Measurements from ENCODE around the gene CACNA1I. TPM values are rescaled to one million over a fixed set of nuclear protein-coding genes. Genes with fewer than 3 reads are reported as not detected.

The CACNA1I gene
- total RNA-seq, 2 experiments from 2014 or later = 0.36 to 0.57 TPM

DNA sequence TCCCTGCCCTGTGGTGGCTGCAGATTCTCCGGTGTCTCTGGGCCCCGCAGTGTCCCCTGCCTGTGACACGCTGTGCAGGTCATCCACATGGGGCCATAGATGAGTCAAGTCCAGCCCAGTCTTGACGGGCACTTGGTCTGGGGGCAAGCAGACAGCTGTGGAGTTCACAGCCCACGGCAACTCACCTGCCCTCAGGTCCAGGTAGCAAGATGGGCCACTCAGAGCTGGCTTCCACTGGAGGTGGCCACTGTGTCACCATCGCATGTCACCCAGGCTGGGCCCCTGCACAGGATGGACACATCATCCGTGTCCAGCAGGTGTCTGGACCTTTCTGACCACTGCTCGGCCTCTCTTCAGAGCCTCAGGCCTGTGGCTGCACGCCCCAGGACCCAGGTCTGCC is 109.9 kb downstream of the CACNA1I start:
- H3K36me3 Mint-ChIP-seq = no peaks in the 10 kb centered on the region
- ChIA-PET POLR2A (no interaction called here), CTCF (no interaction called here)
- no peaks in the 10 kb centered on the region for H3K9me3 Mint-ChIP-seq
- no peaks in the 10 kb centered on the region for H3K4me1 Mint-ChIP-seq (ENCODE audit: low read depth)
- intact Hi-C loops (cut with micrococcal nuclease) = no loop called here
- H3K27ac Mint-ChIP-seq = no peak overlapping the region
- no peak for DNase-seq
- no peak overlapping the region for H3K4me3 Mint-ChIP-seq
- no peaks in the 10 kb centered on the region for H3K27me3 Mint-ChIP-seq

GRCh38 chr22:39681038-39681861 is 110.7 kb downstream of the CACNA1I start:
- Mint-ChIP-seq H3K27me3 (no peaks in the 10 kb centered on the region), H3K27ac (no peak overlapping the region), H3K36me3 (no peaks in the 10 kb centered on the region), H3K4me3 (no peak overlapping the region), H3K9me3 (no peaks in the 10 kb centered on the region), H3K4me1 (ENCODE audit: low read depth) (no peaks in the 10 kb centered on the region)
- ChIA-PET CTCF (interaction anchor here (1.0 kb wide), 1 partner anchor 344 kb away, joined by 3 read pairs; no protein-coding TSS in a partner anchor), POLR2A (no interaction called here)
- intact Hi-C loops (cut with micrococcal nuclease) = no loop called here
- DNase-seq = no peak

GRCh38 chr22:39682994-39683393 is 112.4 kb downstream of the CACNA1I start:
- no peak overlapping the region for H3K27ac Mint-ChIP-seq
- H3K4me3 Mint-ChIP-seq = no peak overlapping the region
- DNase-seq = no peak
- ChIA-PET POLR2A (no interaction called here), CTCF (no interaction called here)
- no peaks in the 10 kb centered on the region for H3K36me3 Mint-ChIP-seq
- H3K4me1 Mint-ChIP-seq (ENCODE audit: low read depth) = no peaks in the 10 kb centered on the region
- intact Hi-C loops (cut with micrococcal nuclease) = no loop called here
- no peaks in the 10 kb centered on the region for H3K9me3 Mint-ChIP-seq
- H3K27me3 Mint-ChIP-seq = no peaks in the 10 kb centered on the region

GRCh38 chr22:39683639-39684038 is 113.1 kb downstream of the CACNA1I start:
- Mint-ChIP-seq H3K27ac (no peak overlapping the region), H3K9me3 (no peaks in the 10 kb centered on the region), H3K4me3 (no peak overlapping the region), H3K27me3 (no peaks in the 10 kb centered on the region), H3K4me1 (ENCODE audit: low read depth) (no peaks in the 10 kb centered on the region), H3K36me3 (no peaks in the 10 kb centered on the region)
- ChIA-PET CTCF (no interaction called here), POLR2A (no interaction called here)
- intact Hi-C loops (cut with micrococcal nuclease) = no loop called here
- DNase-seq = no peak

GRCh38 chr22:39684702-39685281 is 114.2 kb downstream of the CACNA1I start:
- ChIA-PET POLR2A (no interaction called here), CTCF (no interaction called here)
- Mint-ChIP-seq H3K36me3 (no peaks in the 10 kb centered on the region), H3K27ac (no peak overlapping the region), H3K4me1 (ENCODE audit: low read depth) (no peaks in the 10 kb centered on the region), H3K27me3 (no peaks in the 10 kb centered on the region), H3K9me3 (no peaks in the 10 kb centered on the region), H3K4me3 (no peak overlapping the region)
- no peak for DNase-seq
- intact Hi-C loops (cut with micrococcal nuclease) = no loop called here

- Mint-ChIP-seq H3K27ac (no peak overlapping the region), H3K4me3 (no peak overlapping the region), H3K9me3 (no peaks in the 10 kb centered on the region), H3K36me3 (no peaks in the 10 kb centered on the region), H3K27me3 (no peaks in the 10 kb centered on the region), H3K4me1 (ENCODE audit: low read depth) (no peaks in the 10 kb centered on the region)
- intact Hi-C loops (cut with micrococcal nuclease) = no loop called here
- POLR2A ChIA-PET = no interaction called here
- CTCF ChIA-PET = no interaction called here
- no peak for DNase-seq
Measured at GRCh38 chr22:39685336-39686177, 115.0 kb downstream of the CACNA1I start.

DNA sequence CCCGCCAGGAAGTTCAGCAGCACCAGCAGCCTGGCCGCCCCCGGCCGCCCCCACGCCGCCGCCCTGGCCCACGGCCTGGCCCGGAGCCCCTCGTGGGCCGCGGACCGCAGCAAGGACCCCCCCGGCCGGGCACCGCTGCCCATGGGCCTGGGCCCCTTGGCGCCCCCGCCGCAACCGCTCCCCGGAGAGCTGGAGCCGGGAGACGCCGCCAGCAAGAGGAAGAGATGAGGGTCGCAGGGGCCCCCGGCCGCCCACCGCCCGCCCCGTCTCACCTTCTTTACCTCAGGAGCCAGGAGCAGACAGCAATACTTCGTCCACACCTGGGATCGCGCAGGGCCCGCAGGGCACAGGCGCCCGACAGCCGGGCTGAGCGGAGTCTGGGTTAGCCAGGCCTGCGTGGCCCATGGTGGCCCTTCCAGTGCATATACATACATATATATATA is 115.6 kb downstream of the CACNA1I start:
- no peaks in the 10 kb centered on the region for H3K4me1 Mint-ChIP-seq (ENCODE audit: low read depth)
- H3K27me3 Mint-ChIP-seq = no peaks in the 10 kb centered on the region
- no peaks in the 10 kb centered on the region for H3K9me3 Mint-ChIP-seq
- H3K27ac Mint-ChIP-seq = no peak overlapping the region
- H3K4me3 Mint-ChIP-seq = no peak overlapping the region
- ChIA-PET POLR2A (no interaction called here), CTCF (interaction anchor here (0.9 kb wide), 1 partner anchor 151 kb away, joined by 4 read pairs; no protein-coding TSS in a partner anchor)
- no peaks in the 10 kb centered on the region for H3K36me3 Mint-ChIP-seq
- DNase-seq = no peak
- intact Hi-C loops (cut with micrococcal nuclease) = no loop called here

- Mint-ChIP-seq H3K27me3 (peaks cover 2% of the 10 kb centered on the region), H3K4me1 (ENCODE audit: low read depth) (no peaks in the 10 kb centered on the region), H3K27ac (no peak overlapping the region), H3K9me3 (no peaks in the 10 kb centered on the region), H3K36me3 (no peaks in the 10 kb centered on the region), H3K4me3 (no peak overlapping the region)
- CTCF ChIA-PET = interaction anchor here (0.9 kb wide), 1 partner anchor 152 kb away, joined by 4 read pairs; no protein-coding TSS in a partner anchor
- POLR2A ChIA-PET = no interaction called here
- no peak for DNase-seq
- intact Hi-C loops (cut with micrococcal nuclease) = no loop called here
Measured at GRCh38 chr22:39686776-39687525, 116.4 kb downstream of the CACNA1I start.

DNA sequence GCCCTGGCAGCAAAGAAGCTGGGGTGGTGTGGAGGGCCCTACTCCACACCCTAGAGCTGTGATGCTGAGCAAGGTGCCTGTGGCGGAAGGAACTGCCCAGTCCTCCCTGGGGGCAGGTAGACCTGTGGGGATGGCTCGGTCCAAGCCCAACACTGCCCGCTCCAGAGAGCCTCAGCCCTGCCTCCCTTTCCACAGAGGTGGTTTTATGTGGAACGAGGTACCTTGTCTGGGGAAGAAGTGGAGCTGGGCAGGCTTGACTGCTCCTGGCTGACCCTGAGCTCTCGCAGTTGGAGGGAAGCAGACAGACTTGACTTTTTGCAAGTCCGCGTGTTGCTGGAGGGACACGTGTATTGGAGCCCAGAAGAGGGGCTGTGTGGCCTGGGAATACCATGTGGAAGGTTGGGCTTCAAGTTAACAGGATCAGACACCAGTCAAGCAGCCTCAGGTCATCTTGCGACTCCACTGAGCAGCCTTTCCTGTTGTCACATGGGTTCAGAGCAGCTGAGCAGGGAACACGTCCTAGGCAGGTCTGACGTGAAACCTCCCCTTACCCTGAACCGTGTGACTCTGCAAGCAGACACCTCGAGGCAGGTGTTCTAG is 117.7 kb downstream of the CACNA1I start:
- H3K36me3 Mint-ChIP-seq = no peaks in the 10 kb centered on the region
- ChIA-PET POLR2A (no interaction called here), CTCF (no interaction called here)
- intact Hi-C loops (cut with micrococcal nuclease) = no loop called here
- H3K4me1 Mint-ChIP-seq (ENCODE audit: low read depth) = no peaks in the 10 kb centered on the region
- no peak for DNase-seq
- H3K27ac Mint-ChIP-seq = no peak overlapping the region
- no peak overlapping the region for H3K4me3 Mint-ChIP-seq
- H3K9me3 Mint-ChIP-seq = no peaks in the 10 kb centered on the region
- H3K27me3 Mint-ChIP-seq = peaks cover 8% of the 10 kb centered on the region

- no peak overlapping the region for H3K4me3 Mint-ChIP-seq
- intact Hi-C loops (cut with micrococcal nuclease) = no loop called here
- H3K4me1 Mint-ChIP-seq (ENCODE audit: low read depth) = no peaks in the 10 kb centered on the region
- no peaks in the 10 kb centered on the region for H3K9me3 Mint-ChIP-seq
- peaks cover 8% of the 10 kb centered on the region for H3K27me3 Mint-ChIP-seq
- POLR2A ChIA-PET = no interaction called here
- H3K27ac Mint-ChIP-seq = no peak overlapping the region
- H3K36me3 Mint-ChIP-seq = no peaks in the 10 kb centered on the region
- CTCF ChIA-PET = no interaction called here
- DNase-seq = no peak
Measured at GRCh38 chr22:39689421-39689820, 118.9 kb downstream of the CACNA1I start.

- intact Hi-C loops (cut with micrococcal nuclease) = no loop called here
- peak; percentile 50 for DNase-seq
- Mint-ChIP-seq H3K27ac (no peak overlapping the region), H3K27me3 (peaks cover 8% of the 10 kb centered on the region), H3K4me3 (no peak overlapping the region), H3K4me1 (ENCODE audit: low read depth) (no peaks in the 10 kb centered on the region), H3K9me3 (no peaks in the 10 kb centered on the region), H3K36me3 (no peaks in the 10 kb centered on the region)
- ChIA-PET CTCF (interaction anchor here (1.1 kb wide), 1 partner anchor 333 kb away, joined by 4 read pairs; no protein-coding TSS in a partner anchor), POLR2A (no interaction called here)
Measured at GRCh38 chr22:39690881-39691605, 120.5 kb downstream of the CACNA1I start.

Measured in activated CD4-positive, alpha-beta memory T cell treated with anti-CD3 and anti-CD28 coated beads for 36 hours (primary cell).